GM23338 (cell line): ENCODE results near the gene CBFA2T3.
"Not testable (repeated sequence)": the region's sequence is repeated elsewhere in the genome, so short reads cannot be mapped to it uniquely, and the experiment has no call there.

Source experiments
- CREB1 ChIP-seq: fragments of 250-450 bp; sonication (Bioruptor Pico); IDR thresholded peaks from 2 replicates; pipeline ENCODE4 v1.5.0; 2020; ENCODE audit warnings: low read depth, mild to moderate bottlenecking, moderate library complexity
- CTCF ChIP-seq, 2 experiments: fragments of 200-600 bp in 1 of 2; sonication (generic) in 1 of 2; conservative IDR thresholded peaks; 2 replicates each; pipeline versions ENCODE4 v1.5.1 to v1.6.1; 2016 to 2017; ENCODE audit warnings: antibody characterized with exemption in 2 of 2, low read depth in 2 of 2, mild to moderate bottlenecking in 2 of 2, moderate library complexity in 1 of 2
- EZH2 ChIP-seq: fragments of 200-600 bp; sonication (generic); IDR thresholded peaks from one replicate; pipeline ENCODE4 v1.8.0; 2017; ENCODE audit warnings: antibody characterized with exemption, mild to moderate bottlenecking, low read depth; ENCODE audit not compliant: unreplicated experiment
- EZH2phosphoT487 ChIP-seq: fragments of 200-600 bp; sonication (generic); IDR thresholded peaks from one replicate; pipeline ENCODE4 v1.8.1; 2018; ENCODE audit warnings: antibody characterized with exemption; ENCODE audit not compliant: unreplicated experiment
- JUNB ChIP-seq: IDR thresholded peaks from one replicate; pipeline ENCODE4 v1.6.1; 2016; ENCODE audit warnings: antibody characterized with exemption; ENCODE audit not compliant: unreplicated experiment
- NANOG ChIP-seq: IDR thresholded peaks from 2 replicates; pipeline ENCODE4 v1.6.1; 2016; ENCODE audit warnings: antibody characterized with exemption, borderline replicate concordance
- POLR2AphosphoS5 ChIP-seq: IDR thresholded peaks from 2 replicates; pipeline ENCODE4 v1.6.1; 2016; ENCODE audit warnings: antibody characterized with exemption, low read depth
- ZNF114 ChIP-seq: fragments of 250-450 bp; sonication (Bioruptor Pico); IDR thresholded peaks from 2 replicates; pipeline ENCODE4 v1.5.0; 2020; ENCODE audit warnings: mild to moderate bottlenecking, moderate library complexity
- ZNF331 ChIP-seq: fragments of 250-450 bp; sonication (Bioruptor Pico); IDR thresholded peaks from 2 replicates; pipeline ENCODE4 v1.5.0; 2020; ENCODE audit warnings: low read depth, mild to moderate bottlenecking, moderate library complexity
- TF ChIP-seq, protein P1 (sequence below): IDR thresholded peaks from one replicate; pipeline ENCODE4 v1.6.1; 2018; ENCODE audit warnings: antibody characterized with exemption; ENCODE audit not compliant: unreplicated experiment

GRCh38 chr16:88918896-88919295 lies 58.1 kb downstream of the CBFA2T3 start:
- TF ChIP-seq NANOG; CTCF (conservative IDR thresholded peaks at IDR 0.05; ENCODE audit: low read depth in 2 of 2); EZH2; ZNF331 (CRISPR knock-in tag); POLR2AphosphoS5; CREB1 (CRISPR knock-in tag); EZH2phosphoT487; JUNB; ZNF114 (CRISPR knock-in tag): not testable (repeated sequence)
- TF ChIP-seq, protein P1, sequence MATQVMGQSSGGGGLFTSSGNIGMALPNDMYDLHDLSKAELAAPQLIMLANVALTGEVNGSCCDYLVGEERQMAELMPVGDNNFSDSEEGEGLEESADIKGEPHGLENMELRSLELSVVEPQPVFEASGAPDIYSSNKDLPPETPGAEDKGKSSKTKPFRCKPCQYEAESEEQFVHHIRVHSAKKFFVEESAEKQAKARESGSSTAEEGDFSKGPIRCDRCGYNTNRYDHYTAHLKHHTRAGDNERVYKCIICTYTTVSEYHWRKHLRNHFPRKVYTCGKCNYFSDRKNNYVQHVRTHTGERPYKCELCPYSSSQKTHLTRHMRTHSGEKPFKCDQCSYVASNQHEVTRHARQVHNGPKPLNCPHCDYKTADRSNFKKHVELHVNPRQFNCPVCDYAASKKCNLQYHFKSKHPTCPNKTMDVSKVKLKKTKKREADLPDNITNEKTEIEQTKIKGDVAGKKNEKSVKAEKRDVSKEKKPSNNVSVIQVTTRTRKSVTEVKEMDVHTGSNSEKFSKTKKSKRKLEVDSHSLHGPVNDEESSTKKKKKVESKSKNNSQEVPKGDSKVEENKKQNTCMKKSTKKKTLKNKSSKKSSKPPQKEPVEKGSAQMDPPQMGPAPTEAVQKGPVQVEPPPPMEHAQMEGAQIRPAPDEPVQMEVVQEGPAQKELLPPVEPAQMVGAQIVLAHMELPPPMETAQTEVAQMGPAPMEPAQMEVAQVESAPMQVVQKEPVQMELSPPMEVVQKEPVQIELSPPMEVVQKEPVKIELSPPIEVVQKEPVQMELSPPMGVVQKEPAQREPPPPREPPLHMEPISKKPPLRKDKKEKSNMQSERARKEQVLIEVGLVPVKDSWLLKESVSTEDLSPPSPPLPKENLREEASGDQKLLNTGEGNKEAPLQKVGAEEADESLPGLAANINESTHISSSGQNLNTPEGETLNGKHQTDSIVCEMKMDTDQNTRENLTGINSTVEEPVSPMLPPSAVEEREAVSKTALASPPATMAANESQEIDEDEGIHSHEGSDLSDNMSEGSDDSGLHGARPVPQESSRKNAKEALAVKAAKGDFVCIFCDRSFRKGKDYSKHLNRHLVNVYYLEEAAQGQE: not testable (repeated sequence)
